Cardiac septum (tissue), 1 donor: ENCODE measurements around the gene TPD52L1. TPM values are rescaled to one million over a fixed set of nuclear protein-coding genes. Genes with fewer than 3 reads are reported as not detected.
"Not testable (repeated sequence)": the region's sequence is repeated elsewhere in the genome, so short reads cannot be mapped to it uniquely, and the experiment has no call there.

Experiments used
- DNase-seq: peaks from one replicate; pipeline ENCODE4 v3.0.0-alpha.2; 2020; ENCODE audit warnings: low spot score
- intact Hi-C: fragments of 100-400 bp; cut with DNase I; formaldehyde crosslinking; loops from one replicate; pipeline ENCODE4 v1.14.0; 2022
- total RNA-seq: library from RNA; stranded (reverse); fragmentation: NEBNext Ultra II Directional; extraction: Animal tissue kit (Norgen Biotek cat#: 25700); gene quantifications from one replicate; pipeline ENCODE4 v1.2.1, GENCODE V29; 2021
- donor health status: DM: no; HTN: no; CAD: no.

TPD52L1 gene
- total RNA-seq, 1 donor from 2014 or later: 91.0 TPM

- intact Hi-C loops: no loop called here
- DNase-seq: no peak
These were observed 21.5 kb upstream of the TPD52L1 start for GRCh38 chr6:125132058-125132457.

- DNase-seq: no peak
These were observed 17.2 kb upstream of the TPD52L1 start for GRCh38 chr6:125136378-125136777.

GRCh38 chr6:125138083-125138482 is 15.5 kb upstream of the TPD52L1 start:
- intact Hi-C loops: no loop called here
- DNase-seq: no peak

More at GRCh38 chr6:125136378-125136777, 17.2 kb upstream of the TPD52L1 start:
- intact Hi-C loops: no loop called here

- intact Hi-C loops: no loop called here
- no peak for DNase-seq
These were observed 12.8 kb upstream of the TPD52L1 start for GRCh38 chr6:125140808-125141207.

GRCh38 chr6:125142618-125143017 is 11.0 kb upstream of the TPD52L1 start:
- intact Hi-C loops: no loop called here

GRCh38 chr6:125144822-125145221 is 8.8 kb upstream of the TPD52L1 start:
- intact Hi-C loops: no loop called here

More at GRCh38 chr6:125142618-125143017, 11.0 kb upstream of the TPD52L1 start:
- no peak for DNase-seq

GRCh38 chr6:125149256-125150144 is 4.1 kb upstream of the TPD52L1 start:
- intact Hi-C loops: loop anchor here (5.0 kb wide), 1 partner anchor 153 kb away; the partner anchor contains the start of gene HDDC2

More at GRCh38 chr6:125144822-125145221, 8.8 kb upstream of the TPD52L1 start:
- no peak for DNase-seq

GRCh38 chr6:125151700-125152099 is 1.9 kb upstream of the TPD52L1 start:
- no peak for DNase-seq
- intact Hi-C loops: loop anchor here (5.0 kb wide), 1 partner anchor 151 kb away; the partner anchor contains the start of gene HDDC2

More at GRCh38 chr6:125149256-125150144, 4.1 kb upstream of the TPD52L1 start:
- no peak for DNase-seq

GRCh38 chr6:125154118-125154760 is 666 bp downstream of the TPD52L1 start:
- DNase-seq: no peak
- intact Hi-C loops: loop anchor here (2.0 to 5.0 kb wide), 2 partner anchors 43 to 148 kb away; partner anchors contain the start of gene HDDC2

- intact Hi-C loops: loop anchor here (2.0 to 5.0 kb wide), 3 partner anchors 42 to 608 kb away; partner anchors contain the start of gene HDDC2
- no peak for DNase-seq
These were observed 1.2 kb downstream of the TPD52L1 start for GRCh38 chr6:125154761-125155135.

- DNase-seq: no peak
- intact Hi-C loops: loop anchor here (2.0 to 5.0 kb wide), 2 partner anchors 41 to 607 kb away; no protein-coding TSS in a partner anchor
These were observed 1.8 kb downstream of the TPD52L1 start for GRCh38 chr6:125155344-125155743.

GRCh38 chr6:125156496-125156895 is 2.9 kb downstream of the TPD52L1 start:
- DNase-seq: no peak
- intact Hi-C loops: loop anchor here (5.0 kb wide), 1 partner anchor 606 kb away; no protein-coding TSS in a partner anchor

- intact Hi-C loops: loop anchor here (5.0 kb wide), 1 partner anchor 605 kb away; no protein-coding TSS in a partner anchor
- DNase-seq: no peak
These were observed 3.7 kb downstream of the TPD52L1 start for GRCh38 chr6:125157280-125157679.

GRCh38 chr6:125157725-125158124 is 4.2 kb downstream of the TPD52L1 start:
- DNase-seq: no peak
- intact Hi-C loops: loop anchor here (5.0 kb wide), 1 partner anchor 605 kb away; no protein-coding TSS in a partner anchor

GRCh38 chr6:125163339-125163738 is 9.8 kb downstream of the TPD52L1 start:
- DNase-seq, intact Hi-C loops: not testable (repeated sequence)

GRCh38 chr6:125163811-125164210 is 10.2 kb downstream of the TPD52L1 start:
- intact Hi-C loops: no loop called here
- DNase-seq: no peak

- intact Hi-C loops: no loop called here
- no peak for DNase-seq
These were observed 11.1 kb downstream of the TPD52L1 start for GRCh38 chr6:125164696-125165095.

- no peak for DNase-seq
- intact Hi-C loops: no loop called here
These were observed 11.7 kb downstream of the TPD52L1 start for GRCh38 chr6:125165256-125165655.

GRCh38 chr6:125165776-125166175 is 12.2 kb downstream of the TPD52L1 start:
- DNase-seq: no peak
- intact Hi-C loops: no loop called here

GRCh38 chr6:125166711-125167110 is 13.1 kb downstream of the TPD52L1 start:
- DNase-seq: no peak
- intact Hi-C loops: no loop called here
